Kidney epithelial cell (primary cell): ENCODE results near the gene EOMES. TPM values are rescaled to one million over a fixed set of nuclear protein-coding genes. Genes with fewer than 3 reads are reported as not detected.

ENCODE experiments used
- DNase-seq: peaks from one replicate; pipeline ENCODE4 v3.0.0-alpha.2; 2010; ENCODE audit warnings: low read depth
- H3K27me3 ChIP-seq: 2 replicates; pipeline ENCODE4 v1.6.0; 2011; ENCODE audit warnings: low read length; ENCODE audit not compliant: control insufficient read depth, insufficient read depth
- H3K36me3 ChIP-seq: 2 replicates; pipeline ENCODE4 v1.5.1; 2011; ENCODE audit warnings: low read length; ENCODE audit not compliant: control insufficient read depth, insufficient read depth
- H3K4me3 ChIP-seq: 2 replicates; pipeline ENCODE4 v1.5.1; 2011; ENCODE audit warnings: low read depth, mild to moderate bottlenecking, control low read depth, low read length
- total RNA-seq: library from RNA; depleted of rRNA; stranded (reverse); fragments of >200 nt; gene quantifications from 2 replicates; pipeline ENCODE4 v1.2.3, GENCODE V29; 2015
- TF ChIP-seq, protein P1 (sequence below): IDR thresholded peaks from 2 replicates; pipeline ENCODE4 v1.5.1; 2011; ENCODE audit warnings: mild to moderate bottlenecking, moderate library complexity, low read length, control low read depth, inconsistent platforms; ENCODE audit not compliant: insufficient read depth, poor library complexity, severe bottlenecking

Gene EOMES
- total RNA-seq, 1 donor from 2014 or later = 0.04 TPM

- DNase-seq = no peak
- H3K27me3 ChIP-seq = peaks cover 19% of the 10 kb centered on the region
- TF ChIP-seq, protein P1, sequence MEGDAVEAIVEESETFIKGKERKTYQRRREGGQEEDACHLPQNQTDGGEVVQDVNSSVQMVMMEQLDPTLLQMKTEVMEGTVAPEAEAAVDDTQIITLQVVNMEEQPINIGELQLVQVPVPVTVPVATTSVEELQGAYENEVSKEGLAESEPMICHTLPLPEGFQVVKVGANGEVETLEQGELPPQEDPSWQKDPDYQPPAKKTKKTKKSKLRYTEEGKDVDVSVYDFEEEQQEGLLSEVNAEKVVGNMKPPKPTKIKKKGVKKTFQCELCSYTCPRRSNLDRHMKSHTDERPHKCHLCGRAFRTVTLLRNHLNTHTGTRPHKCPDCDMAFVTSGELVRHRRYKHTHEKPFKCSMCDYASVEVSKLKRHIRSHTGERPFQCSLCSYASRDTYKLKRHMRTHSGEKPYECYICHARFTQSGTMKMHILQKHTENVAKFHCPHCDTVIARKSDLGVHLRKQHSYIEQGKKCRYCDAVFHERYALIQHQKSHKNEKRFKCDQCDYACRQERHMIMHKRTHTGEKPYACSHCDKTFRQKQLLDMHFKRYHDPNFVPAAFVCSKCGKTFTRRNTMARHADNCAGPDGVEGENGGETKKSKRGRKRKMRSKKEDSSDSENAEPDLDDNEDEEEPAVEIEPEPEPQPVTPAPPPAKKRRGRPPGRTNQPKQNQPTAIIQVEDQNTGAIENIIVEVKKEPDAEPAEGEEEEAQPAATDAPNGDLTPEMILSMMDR = no peak
- no peak overlapping the region for H3K4me3 ChIP-seq
- H3K36me3 ChIP-seq = no peaks in the 10 kb centered on the region
These were observed 13.9 kb downstream of the EOMES start for GRCh38 chr3:27708250-27708649.

- Histone ChIP-seq H3K36me3 (no peaks in the 10 kb centered on the region), H3K27me3 (no peaks in the 10 kb centered on the region), H3K4me3 (no peak overlapping the region)
- no peak for DNase-seq
- TF ChIP-seq, protein P1 = no peak
These were observed 23.1 kb downstream of the EOMES start for GRCh38 chr3:27699067-27699466.

DNA sequence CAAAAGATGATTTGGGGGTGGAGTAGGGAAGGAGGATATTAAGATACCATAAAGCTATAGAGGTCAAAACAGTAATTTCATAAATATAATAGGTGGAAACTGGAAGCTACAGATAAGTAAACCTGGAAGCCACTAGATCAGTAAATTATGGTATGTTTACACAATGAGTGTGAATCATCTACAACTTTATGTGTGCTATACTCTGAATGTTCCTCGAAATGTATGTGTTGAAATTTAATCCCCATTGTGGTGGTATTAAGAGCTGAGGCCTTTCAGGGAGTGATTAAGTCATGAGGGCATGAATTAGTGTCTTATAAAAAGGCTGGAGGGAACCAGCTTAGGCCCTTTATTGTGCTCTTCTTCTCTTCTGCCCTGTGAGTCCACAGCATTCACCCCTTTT, 25.2 kb downstream of the EOMES start:
- no peak for DNase-seq
- H3K4me3 ChIP-seq = no peak overlapping the region
- H3K36me3 ChIP-seq = no peaks in the 10 kb centered on the region
- TF ChIP-seq, protein P1 = no peak
- no peaks in the 10 kb centered on the region for H3K27me3 ChIP-seq

DNA sequence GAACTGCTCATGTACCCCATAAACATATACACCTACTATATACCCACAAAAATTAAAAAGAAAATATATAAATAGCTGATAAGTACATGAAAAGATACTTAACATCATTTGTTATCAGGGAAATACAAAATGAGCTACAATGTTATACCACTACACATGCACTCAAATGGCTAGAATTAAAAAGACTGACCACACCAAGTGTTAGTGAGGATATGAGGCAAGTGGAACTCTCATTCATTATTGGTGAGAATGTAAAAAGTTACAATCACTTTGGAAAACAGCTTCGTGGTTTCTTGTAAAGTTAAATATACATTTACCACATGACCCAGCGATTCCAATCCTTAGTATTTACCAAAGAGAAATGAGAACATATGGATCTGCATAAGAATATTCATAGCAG, 26.5 kb downstream of the EOMES start:
- TF ChIP-seq, protein P1 = no peak
- H3K27me3 ChIP-seq = no peaks in the 10 kb centered on the region
- no peak overlapping the region for H3K4me3 ChIP-seq
- no peaks in the 10 kb centered on the region for H3K36me3 ChIP-seq
- no peak for DNase-seq

DNA sequence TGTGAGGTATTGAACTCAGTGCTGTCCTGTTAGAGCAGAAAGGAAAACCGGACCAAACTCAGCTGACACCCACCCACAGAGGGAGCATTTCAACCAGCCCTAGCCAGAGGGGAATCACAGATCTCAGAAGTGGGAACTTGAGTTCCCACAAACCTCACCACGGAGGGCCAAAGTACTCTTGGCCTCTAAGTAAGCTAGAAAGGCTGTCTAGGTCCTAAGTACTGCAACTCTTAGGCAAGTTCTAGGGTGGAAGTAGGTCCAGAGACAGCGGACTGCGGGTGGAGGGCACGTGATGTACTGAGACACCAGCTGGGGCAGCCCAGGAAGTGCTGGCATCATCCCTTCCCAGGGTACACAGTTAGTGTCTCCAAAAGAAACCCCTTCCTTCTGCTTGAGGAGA, 34.1 kb downstream of the EOMES start:
- no peak for DNase-seq
- Histone ChIP-seq H3K27me3 (no peaks in the 10 kb centered on the region), H3K36me3 (no peaks in the 10 kb centered on the region), H3K4me3 (no peak overlapping the region)
- TF ChIP-seq, protein P1 = no peak

DNA sequence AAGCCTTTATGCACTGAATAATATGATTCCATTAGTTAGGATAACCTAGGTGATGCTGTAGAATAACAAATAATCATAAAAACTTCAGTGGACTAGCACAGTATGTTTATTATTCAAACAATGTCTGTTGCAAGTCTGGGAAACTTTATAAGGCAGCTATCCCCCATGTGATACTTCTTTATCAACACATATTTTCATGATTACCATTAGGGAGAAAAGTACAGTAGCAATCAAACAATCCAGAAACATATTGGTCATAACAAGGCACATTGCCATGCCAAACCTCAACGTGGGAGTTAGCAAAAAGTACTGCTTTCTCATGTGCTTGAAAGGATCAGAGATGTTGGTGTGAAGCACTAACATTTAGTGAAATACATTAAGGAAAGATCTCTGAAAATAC, 35.5 kb downstream of the EOMES start:
- Histone ChIP-seq H3K36me3 (no peaks in the 10 kb centered on the region), H3K27me3 (no peaks in the 10 kb centered on the region), H3K4me3 (no peak overlapping the region)
- no peak for DNase-seq
- TF ChIP-seq, protein P1 = no peak
